Ascending aorta (tissue), 2 donors: ENCODE data around the gene BEGAIN. TPM values are rescaled to one million over a fixed set of nuclear protein-coding genes. Genes with fewer than 3 reads are reported as not detected.

Experiments
- DNase-seq, 2 donors: peaks; one replicate each; pipeline ENCODE4 v3.0.0-alpha.2; 2019; ENCODE audit warnings: low spot score in 2 of 2
- H3K27ac ChIP-seq, 2 donors: fragments of 200-600 bp; sonication (generic); one replicate each; pipeline ENCODE4 v1.5.1; 2016 to 2017; ENCODE audit warnings: mild to moderate bottlenecking in 1 of 2
- H3K27me3 ChIP-seq: fragments of 200-600 bp; sonication (generic); one replicate; pipeline ENCODE4 v1.5.1; 2017
- H3K36me3 ChIP-seq, 2 donors: fragments of 200-600 bp; sonication (generic); one replicate each; pipeline ENCODE4 v1.5.1; 2016
- H3K4me1 ChIP-seq, 2 donors: fragments of 200-600 bp; sonication (generic); one replicate each; pipeline ENCODE4 v1.5.1; 2016 to 2017; ENCODE audit warnings: mild to moderate bottlenecking in 1 of 2
- H3K4me3 ChIP-seq, 2 donors: fragments of 200-600 bp; sonication (generic); one replicate each; pipeline ENCODE4 v1.5.1; 2016 to 2017; ENCODE audit warnings: mild to moderate bottlenecking in 1 of 2
- H3K9me3 ChIP-seq, 2 donors: fragments of 200-600 bp; sonication (generic); one replicate each; pipeline ENCODE4 v1.5.1; 2016
- intact Hi-C: fragments of 100-400 bp; cut with DNase I; formaldehyde crosslinking; loops from one replicate; pipeline ENCODE4 v1.15.1; 2023
- total RNA-seq: library from RNA; depleted of rRNA; stranded (reverse); fragments of >200 nt; gene quantifications from one replicate; pipeline ENCODE4 v1.1.0, GENCODE V29; 2016
- TF ChIP-seq, protein P1 (sequence below), 3 experiments: fragments of 200-600 bp in 2 of 3; fragments of 450-650 bp in 1 of 3; sonication (generic) in 2 of 3; IDR thresholded peaks; one replicate each; pipeline ENCODE4 v1.5.1; 2016 to 2019; ENCODE audit warnings: antibody characterized with exemption in 3 of 3, mild to moderate bottlenecking in 1 of 3, moderate library complexity in 1 of 3

The BEGAIN gene, protein sequence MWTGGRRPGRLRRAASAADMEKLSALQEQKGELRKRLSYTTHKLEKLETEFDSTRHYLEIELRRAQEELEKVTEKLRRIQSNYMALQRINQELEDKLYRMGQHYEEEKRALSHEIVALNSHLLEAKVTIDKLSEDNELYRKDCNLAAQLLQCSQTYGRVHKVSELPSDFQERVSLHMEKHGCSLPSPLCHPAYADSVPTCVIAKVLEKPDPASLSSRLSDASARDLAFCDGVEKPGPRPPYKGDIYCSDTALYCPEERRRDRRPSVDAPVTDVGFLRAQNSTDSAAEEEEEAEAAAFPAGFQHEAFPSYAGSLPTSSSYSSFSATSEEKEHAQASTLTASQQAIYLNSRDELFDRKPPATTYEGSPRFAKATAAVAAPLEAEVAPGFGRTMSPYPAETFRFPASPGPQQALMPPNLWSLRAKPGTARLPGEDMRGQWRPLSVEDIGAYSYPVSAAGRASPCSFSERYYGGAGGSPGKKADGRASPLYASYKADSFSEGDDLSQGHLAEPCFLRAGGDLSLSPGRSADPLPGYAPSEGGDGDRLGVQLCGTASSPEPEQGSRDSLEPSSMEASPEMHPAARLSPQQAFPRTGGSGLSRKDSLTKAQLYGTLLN
- total RNA-seq, result 5.9 TPM

DNA sequence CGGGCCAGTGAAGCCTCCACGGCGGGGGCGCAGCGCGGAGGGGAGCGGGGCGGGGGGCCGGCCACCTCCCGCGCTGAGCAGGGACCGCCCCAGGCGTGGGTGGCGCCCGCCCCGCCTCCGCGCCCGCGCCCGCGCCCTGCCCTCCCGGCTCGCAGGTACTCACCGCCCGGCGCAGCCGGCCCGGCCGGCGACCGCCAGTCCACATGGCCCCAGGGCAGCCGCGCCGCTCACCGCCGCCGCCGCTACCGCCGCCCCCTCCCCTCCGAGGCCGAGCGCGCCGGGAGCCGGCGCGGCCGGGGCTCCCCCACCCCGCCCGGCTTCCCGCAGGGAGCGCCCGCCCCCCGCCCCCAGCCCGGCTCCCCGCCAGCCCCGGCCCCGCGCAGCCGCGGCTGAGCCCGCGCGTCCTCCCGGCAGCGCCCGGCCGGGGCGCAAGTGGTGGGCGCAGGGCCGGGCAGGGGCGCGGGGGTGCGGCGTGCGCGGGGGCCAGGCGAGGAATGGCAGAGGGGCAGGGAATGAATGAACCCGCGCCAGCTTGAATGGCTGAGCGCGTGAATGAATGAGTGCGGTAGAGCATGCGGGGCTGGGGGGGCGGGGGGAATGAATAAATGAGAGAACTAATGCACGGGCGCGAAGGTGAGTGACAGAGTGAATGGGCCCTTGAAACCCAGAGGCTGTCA, at the start of gene BEGAIN:
Gene BEGAIN (minus strand): TSS at position 332 of the 677 bp plus-strand sequence. CDS start 127 bp downstream, at position 205.
- peak within 1 kb of the TSS; percentile 47 to 63 for H3K4me3 ChIP-seq
- DNase-seq, result no peak
- H3K27ac ChIP-seq, result no peak within 1 kb of the TSS
- no peaks in the 10 kb centered on the region for H3K4me1 ChIP-seq
- H3K9me3 ChIP-seq, result no peaks in the 10 kb centered on the region
- TF ChIP-seq, protein P1, sequence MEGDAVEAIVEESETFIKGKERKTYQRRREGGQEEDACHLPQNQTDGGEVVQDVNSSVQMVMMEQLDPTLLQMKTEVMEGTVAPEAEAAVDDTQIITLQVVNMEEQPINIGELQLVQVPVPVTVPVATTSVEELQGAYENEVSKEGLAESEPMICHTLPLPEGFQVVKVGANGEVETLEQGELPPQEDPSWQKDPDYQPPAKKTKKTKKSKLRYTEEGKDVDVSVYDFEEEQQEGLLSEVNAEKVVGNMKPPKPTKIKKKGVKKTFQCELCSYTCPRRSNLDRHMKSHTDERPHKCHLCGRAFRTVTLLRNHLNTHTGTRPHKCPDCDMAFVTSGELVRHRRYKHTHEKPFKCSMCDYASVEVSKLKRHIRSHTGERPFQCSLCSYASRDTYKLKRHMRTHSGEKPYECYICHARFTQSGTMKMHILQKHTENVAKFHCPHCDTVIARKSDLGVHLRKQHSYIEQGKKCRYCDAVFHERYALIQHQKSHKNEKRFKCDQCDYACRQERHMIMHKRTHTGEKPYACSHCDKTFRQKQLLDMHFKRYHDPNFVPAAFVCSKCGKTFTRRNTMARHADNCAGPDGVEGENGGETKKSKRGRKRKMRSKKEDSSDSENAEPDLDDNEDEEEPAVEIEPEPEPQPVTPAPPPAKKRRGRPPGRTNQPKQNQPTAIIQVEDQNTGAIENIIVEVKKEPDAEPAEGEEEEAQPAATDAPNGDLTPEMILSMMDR (IDR thresholded peaks at IDR 0.05), result no peak
- no peaks in the 10 kb centered on the region for H3K36me3 ChIP-seq
- intact Hi-C loops, result no loop called here
- peaks cover 9% of the 10 kb centered on the region for H3K27me3 ChIP-seq

DNA sequence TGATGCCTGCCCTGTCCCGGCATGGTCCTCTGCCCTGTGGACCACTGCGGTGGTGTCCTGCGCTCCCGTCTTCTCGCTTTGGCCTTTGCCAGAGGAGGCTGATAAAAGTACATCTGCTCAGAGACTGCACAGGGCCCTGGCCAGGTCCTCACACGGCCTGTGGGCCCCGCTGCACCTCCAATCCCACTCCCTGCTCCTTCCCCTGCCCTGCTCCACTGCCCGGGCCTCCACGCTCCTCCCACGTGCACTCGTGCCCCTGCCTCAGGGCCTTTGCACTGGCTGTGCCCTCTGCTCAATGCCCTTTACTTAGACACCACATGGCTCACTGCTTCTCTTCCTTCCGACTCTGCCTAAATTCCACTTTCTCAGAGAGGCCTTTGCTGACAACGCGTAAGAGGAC, 49.3 kb upstream of the BEGAIN start:
- H3K27me3 ChIP-seq, result no peaks in the 10 kb centered on the region
- H3K36me3 ChIP-seq, result no peaks in the 10 kb centered on the region
- intact Hi-C loops, result no loop called here
- H3K4me3 ChIP-seq, result no peak overlapping the region
- no peak overlapping the region for H3K27ac ChIP-seq
- DNase-seq, result no peak
- TF ChIP-seq, protein P1 (IDR thresholded peaks at IDR 0.05), result no peak
- H3K9me3 ChIP-seq, result no peaks in the 10 kb centered on the region
- H3K4me1 ChIP-seq, result no peaks in the 10 kb centered on the region

DNA sequence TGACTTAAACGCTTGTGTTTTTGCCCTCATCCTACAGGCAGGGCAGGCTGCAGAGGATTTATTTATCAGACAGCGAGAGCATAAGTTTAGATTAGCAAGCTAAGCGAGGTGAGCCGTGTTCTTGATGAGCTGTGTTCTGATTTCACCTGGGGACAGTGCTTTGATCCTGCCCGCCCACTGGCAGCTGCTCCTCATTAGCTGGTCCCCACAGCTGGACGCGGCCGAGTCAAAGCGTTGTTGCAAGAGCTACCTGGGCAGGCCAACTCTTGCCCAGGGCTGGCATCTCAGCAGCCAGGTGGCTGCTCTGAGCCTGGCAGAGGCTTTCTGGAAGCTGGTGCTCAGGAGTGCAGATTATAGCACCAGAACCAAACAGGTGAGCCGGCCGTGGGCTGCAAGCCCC, 46.8 kb upstream of the BEGAIN start:
- Histone ChIP-seq H3K4me3 (no peak overlapping the region), H3K27me3 (no peaks in the 10 kb centered on the region), H3K9me3 (no peaks in the 10 kb centered on the region), H3K36me3 (no peaks in the 10 kb centered on the region), H3K4me1 (no peaks in the 10 kb centered on the region), H3K27ac (no peak overlapping the region)
- intact Hi-C loops, result no loop called here
- TF ChIP-seq, protein P1 (IDR thresholded peaks at IDR 0.05), result no peak
- DNase-seq, result no peak

DNA sequence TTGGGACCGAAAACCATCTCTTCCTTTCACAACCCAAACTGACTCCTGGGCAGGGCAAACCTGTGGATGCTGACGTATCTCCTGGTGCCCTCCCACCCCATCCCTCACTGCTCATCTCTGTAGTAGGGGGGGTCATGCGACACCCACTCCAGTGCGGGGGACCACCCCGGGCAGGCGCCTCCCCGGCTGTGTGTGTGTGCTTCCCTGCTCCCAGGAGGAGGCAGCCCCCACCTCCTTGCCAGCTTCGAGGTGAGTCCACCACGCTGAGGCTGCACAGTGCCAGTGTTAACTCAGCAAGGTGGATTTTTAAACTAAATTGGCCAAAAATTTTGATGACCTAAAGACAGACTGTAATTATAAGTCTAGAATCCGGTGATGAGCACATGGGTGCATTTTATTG, 46.2 kb upstream of the BEGAIN start:
- intact Hi-C loops, result no loop called here
- TF ChIP-seq, protein P1 (IDR thresholded peaks at IDR 0.05), result no peak
- Histone ChIP-seq H3K27me3 (no peaks in the 10 kb centered on the region), H3K9me3 (no peaks in the 10 kb centered on the region), H3K4me1 (no peaks in the 10 kb centered on the region), H3K4me3 (no peak overlapping the region), H3K27ac (no peak overlapping the region), H3K36me3 (no peaks in the 10 kb centered on the region)
- DNase-seq, result no peak

DNA sequence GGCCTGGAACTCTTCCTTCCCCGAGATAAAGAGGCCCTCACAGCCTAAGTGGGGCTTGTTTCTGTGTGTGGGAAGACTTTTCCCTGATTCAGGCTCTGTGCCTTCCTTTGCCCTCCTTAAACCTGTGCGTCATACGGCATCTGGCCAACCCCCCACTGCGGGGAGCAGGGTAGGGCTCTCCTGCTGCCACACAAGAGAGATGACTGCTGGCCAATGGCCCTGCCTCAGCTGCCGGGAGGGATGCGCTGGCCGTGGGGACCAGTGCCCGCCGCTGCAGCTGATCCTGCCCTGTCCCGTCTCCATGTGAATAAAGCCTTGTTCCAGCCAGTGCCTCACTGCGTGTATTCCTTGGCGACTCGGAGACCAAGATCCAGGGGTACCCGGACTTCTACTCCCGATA, 42.5 kb upstream of the BEGAIN start:
- no peak for DNase-seq
- TF ChIP-seq, protein P1 (IDR thresholded peaks at IDR 0.05), result no peak
- no peak overlapping the region for H3K4me3 ChIP-seq
- no peaks in the 10 kb centered on the region for H3K27me3 ChIP-seq
- intact Hi-C loops, result no loop called here
- no peak overlapping the region for H3K27ac ChIP-seq
- no peaks in the 10 kb centered on the region for H3K4me1 ChIP-seq
- peaks cover 0 to 2% of the 10 kb centered on the region in 2 donors for H3K9me3 ChIP-seq
- H3K36me3 ChIP-seq, result no peaks in the 10 kb centered on the region
